GM21360 (cell line): Measurements from ENCODE around the gene NKD2.
"Not testable (repeated sequence)": the region's sequence is repeated elsewhere in the genome, so short reads cannot be mapped to it uniquely, and the experiment has no call there.

Experiments used
- ATAC-seq: cut with Tn5 transposase; IDR thresholded peaks from one replicate; pipeline ENCODE4 v1.9.1; 2021; ENCODE audit warnings: mild to moderate bottlenecking, moderate library complexity; ENCODE audit not compliant: unreplicated experiment

NKD2 gene

GRCh38 chr5:999032-999501 lies 9.5 kb upstream of the NKD2 start:
- ATAC-seq, result no peak

DNA sequence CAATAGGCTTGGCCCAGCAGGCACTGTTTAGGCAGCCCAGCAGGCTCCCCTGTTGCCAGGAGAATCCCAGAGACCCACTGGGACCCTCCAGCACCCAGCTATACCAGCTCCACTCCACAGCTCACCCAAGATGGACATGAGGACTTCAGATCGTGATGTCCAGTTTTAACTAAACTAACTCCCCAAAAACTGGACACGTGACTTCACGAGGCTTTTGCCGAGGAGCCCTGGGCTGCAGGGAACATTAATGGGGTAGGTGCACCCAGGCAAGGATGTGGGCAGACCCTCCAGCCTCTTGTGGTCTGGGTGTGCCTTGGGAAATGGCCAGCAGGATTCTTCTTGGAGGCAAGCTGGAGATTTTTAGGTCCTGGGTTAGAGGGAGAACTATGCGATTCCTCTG lies 8.9 kb upstream of the NKD2 start:
- ATAC-seq, result no peak

- ATAC-seq, result no peak
These were observed 8.3 kb upstream of the NKD2 start for GRCh38 chr5:1000329-1000728.

DNA sequence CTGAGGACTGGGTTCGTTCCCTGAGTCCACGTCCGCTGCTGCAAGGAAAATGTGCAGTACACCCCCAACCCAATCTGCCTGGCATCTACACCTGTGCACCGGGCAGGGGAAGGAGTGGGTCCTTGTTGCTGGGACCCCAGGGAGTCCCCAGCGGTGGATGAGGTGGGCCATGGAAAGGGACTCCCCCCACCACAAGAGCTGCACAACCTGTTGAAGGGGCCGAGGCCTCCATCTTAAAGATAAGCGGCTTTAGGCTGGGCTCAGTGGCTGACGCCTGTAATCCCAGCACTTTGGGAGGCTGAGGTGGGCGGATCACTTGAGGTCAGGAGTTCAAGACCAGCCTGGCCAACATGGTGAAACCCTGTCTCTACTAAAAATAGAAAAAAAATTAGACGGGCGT lies 7.8 kb upstream of the NKD2 start:
- ATAC-seq, result not testable (repeated sequence)

GRCh38 chr5:1001406-1002270 lies 7.0 kb upstream of the NKD2 start:
- no peak for ATAC-seq

GRCh38 chr5:1002271-1002546 lies 6.4 kb upstream of the NKD2 start:
- ATAC-seq, result no peak

GRCh38 chr5:1002836-1003235 lies 5.8 kb upstream of the NKD2 start:
- no peak for ATAC-seq

GRCh38 chr5:1003296-1003937 lies 5.2 kb upstream of the NKD2 start:
- ATAC-seq, result no peak

GRCh38 chr5:1004461-1005248 lies 3.9 kb upstream of the NKD2 start:
- ATAC-seq, result no peak

DNA sequence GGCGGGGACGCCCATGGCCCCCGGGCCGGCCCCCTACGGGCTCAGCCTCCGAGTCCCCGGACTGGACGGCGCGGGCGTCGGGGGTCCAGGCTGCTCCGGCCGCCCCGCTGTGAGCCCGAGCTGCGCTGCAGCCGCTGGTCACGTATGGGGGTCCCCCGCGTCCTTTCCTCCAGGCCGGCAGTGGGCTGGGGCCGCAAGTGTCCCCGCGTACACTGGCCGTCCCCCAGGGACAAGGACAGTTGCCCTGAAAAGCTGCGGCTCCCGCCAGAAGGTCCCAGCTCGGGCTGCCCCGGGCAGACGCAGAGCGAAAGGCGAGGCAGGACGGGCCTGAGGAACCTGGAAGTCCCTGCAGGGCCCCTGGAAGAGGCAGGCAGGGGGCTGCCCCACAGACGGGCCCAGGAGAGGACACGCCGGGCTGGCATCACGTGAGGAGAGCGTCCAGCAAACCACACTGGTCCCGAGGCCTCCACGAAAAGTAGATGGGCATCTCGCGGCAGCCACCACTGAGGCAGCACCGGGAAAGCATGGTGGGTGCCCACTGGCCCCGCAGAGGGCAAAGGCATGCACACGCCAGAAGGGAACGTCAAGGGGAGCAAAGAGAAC lies 3.3 kb upstream of the NKD2 start:
- ATAC-seq, result no peak

DNA sequence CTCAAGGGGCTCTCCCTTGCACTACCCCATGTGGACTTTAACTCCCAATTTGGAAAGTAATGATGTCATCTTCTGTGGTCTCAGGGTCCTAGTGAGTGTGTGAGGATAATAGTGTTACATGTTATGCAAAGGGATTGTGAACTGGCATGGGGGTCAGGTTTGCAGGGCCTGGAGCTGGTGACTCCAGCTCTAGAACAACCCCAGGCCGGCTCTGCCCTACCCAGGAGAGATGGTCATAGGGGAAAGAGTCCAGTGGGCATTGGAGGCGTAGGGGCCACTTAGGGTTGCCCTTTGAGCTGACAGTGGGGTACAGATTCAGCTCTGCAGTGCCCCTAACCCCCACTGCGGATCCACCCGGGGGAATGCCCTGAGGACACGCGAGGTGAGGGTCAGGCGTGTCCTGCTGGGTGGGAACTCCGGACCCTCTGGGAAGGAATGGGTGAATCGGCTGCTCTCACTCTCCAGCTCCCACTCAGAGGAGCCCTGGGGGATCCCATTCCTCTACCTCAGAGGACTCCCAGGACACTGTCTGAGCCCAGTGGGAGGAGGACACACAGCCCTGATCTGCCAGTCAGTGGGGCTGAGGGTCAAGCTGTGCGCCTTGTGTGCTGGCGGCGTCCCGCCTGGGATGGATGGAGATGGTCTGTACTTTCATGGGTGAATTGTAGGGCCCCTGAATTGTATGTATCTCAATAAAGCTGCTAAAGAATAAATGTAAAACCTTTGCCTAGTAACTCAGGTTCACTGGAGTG lies 2.5 kb upstream of the NKD2 start:
- no peak for ATAC-seq

- no peak for ATAC-seq
These were observed 1.9 kb upstream of the NKD2 start for GRCh38 chr5:1006656-1007071.

- ATAC-seq, result no peak
These were observed 1.4 kb upstream of the NKD2 start for GRCh38 chr5:1007221-1007680.

- no peak for ATAC-seq
These were observed 736 bp upstream of the NKD2 start for GRCh38 chr5:1007681-1008450.

- no peak for ATAC-seq
These were observed 968 bp downstream of the NKD2 start for GRCh38 chr5:1009359-1010180.

GRCh38 chr5:1010181-1010510 lies 1.5 kb downstream of the NKD2 start:
- ATAC-seq, result no peak

GRCh38 chr5:1010641-1011046 lies 2.0 kb downstream of the NKD2 start:
- no peak for ATAC-seq

- ATAC-seq, result no peak
These were observed 2.6 kb downstream of the NKD2 start for GRCh38 chr5:1011226-1011631.

DNA sequence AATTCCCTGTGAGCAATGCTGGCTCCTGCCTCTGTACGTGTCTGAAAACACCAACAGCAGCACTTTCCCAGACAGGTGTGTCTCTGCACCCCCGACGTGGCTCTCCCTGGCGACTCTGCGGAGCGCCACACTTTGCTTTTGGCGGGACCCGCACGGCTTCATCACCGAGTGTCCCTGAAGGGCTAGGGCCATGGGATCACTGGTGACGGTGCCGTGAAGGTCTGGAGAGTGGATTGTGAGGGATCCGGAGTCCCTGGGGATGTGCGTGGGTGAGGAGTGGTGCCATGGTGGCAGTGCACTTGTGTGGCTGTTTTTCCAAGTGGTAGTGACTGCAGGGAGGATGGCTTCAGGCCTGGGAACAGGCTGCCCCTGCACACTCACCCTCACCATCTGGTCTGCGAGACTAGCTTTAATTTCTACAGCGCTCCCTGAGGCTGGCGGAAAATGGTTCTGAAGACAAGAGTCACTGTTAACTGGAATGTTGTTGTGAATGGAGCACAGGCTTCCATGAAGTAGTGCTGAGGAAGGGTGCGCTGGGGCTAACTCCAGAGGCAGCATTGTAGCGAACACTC lies 3.2 kb downstream of the NKD2 start:
- no peak for ATAC-seq
